ENCODE measurements around the gene CD300C. TPM values are rescaled to one million over a fixed set of nuclear protein-coding genes. Genes with fewer than 3 reads are reported as not detected.

Gene CD300C
- total RNA-seq, 3 donors from 2014 or later: 0.33 to 2.1 (median 0.59) TPM

DNA sequence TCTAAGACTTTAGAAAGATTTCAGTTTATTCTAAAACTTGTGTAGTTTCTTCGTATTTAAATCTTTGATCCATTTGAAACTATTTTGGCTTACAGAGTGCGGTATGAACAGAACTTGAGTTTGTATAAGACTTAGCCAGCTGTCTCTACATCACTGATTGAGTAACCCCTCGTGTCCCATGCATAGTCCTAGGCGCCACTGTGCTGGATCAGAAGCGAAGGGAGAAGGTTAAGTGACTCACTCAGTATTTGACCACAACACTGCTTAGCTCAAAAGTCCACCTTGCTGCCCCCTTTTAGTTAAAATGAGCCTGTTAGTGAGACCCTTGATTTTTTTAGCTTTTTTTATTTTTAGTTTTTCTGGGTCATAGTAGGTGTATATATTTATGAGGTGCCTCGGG, 43.1 kb downstream of the CD300C start:
- H3K4me3 ChIP-seq: no peak overlapping the region
- no peaks in the 10 kb centered on the region for H3K4me1 ChIP-seq
- H3K9me3 ChIP-seq: no peaks in the 10 kb centered on the region
- H3K27ac ChIP-seq: no peak overlapping the region
- intact Hi-C loops (cut with DNase I; ENCODE audit: low total_unique reads): no loop called here
- no peaks in the 10 kb centered on the region for H3K27me3 ChIP-seq
- H3K36me3 ChIP-seq: no peaks in the 10 kb centered on the region
- peak; percentile 5 to 6 for DNase-seq (ENCODE audit: low spot score in 2 of 2)
- no peak for TF ChIP-seq POLR2A (IDR thresholded peaks at IDR 0.05)
- TF ChIP-seq, protein P1, sequence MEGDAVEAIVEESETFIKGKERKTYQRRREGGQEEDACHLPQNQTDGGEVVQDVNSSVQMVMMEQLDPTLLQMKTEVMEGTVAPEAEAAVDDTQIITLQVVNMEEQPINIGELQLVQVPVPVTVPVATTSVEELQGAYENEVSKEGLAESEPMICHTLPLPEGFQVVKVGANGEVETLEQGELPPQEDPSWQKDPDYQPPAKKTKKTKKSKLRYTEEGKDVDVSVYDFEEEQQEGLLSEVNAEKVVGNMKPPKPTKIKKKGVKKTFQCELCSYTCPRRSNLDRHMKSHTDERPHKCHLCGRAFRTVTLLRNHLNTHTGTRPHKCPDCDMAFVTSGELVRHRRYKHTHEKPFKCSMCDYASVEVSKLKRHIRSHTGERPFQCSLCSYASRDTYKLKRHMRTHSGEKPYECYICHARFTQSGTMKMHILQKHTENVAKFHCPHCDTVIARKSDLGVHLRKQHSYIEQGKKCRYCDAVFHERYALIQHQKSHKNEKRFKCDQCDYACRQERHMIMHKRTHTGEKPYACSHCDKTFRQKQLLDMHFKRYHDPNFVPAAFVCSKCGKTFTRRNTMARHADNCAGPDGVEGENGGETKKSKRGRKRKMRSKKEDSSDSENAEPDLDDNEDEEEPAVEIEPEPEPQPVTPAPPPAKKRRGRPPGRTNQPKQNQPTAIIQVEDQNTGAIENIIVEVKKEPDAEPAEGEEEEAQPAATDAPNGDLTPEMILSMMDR (IDR thresholded peaks at IDR 0.05): no peak

DNA sequence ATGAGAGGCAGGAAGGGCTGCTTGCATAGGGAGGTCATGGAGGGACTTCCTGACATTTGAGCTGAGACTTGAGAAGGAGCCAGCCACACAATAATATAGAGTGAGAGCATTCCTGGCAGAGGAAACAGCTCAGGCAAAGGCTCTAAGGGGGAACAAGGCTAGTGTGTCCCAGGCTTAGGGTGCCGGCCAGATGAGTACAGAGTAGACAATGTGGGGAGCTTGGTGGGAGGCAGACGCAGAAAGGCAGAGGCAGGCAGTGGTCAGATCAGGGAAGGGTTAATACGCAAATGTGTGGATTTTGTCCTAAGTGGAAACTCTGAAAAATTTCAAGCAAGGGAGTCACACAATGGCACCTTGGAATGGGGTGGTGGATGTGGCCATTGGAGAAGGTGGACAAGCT, 45.9 kb downstream of the CD300C start:
- Histone ChIP-seq H3K27me3 (no peaks in the 10 kb centered on the region), H3K27ac (no peak overlapping the region), H3K4me3 (no peak overlapping the region), H3K4me1 (no peaks in the 10 kb centered on the region), H3K36me3 (no peaks in the 10 kb centered on the region), H3K9me3 (no peaks in the 10 kb centered on the region)
- DNase-seq (ENCODE audit: low spot score in 2 of 2): peak in 1 of 2 donors; percentile 22
- TF ChIP-seq POLR2A (IDR thresholded peaks at IDR 0.05) (no peak), POLR2AphosphoS5 (IDR thresholded peaks at IDR 0.05) (no peak)
- TF ChIP-seq, protein P1 (IDR thresholded peaks at IDR 0.05): no peak
- intact Hi-C loops (cut with DNase I; ENCODE audit: low total_unique reads): no loop called here

DNA sequence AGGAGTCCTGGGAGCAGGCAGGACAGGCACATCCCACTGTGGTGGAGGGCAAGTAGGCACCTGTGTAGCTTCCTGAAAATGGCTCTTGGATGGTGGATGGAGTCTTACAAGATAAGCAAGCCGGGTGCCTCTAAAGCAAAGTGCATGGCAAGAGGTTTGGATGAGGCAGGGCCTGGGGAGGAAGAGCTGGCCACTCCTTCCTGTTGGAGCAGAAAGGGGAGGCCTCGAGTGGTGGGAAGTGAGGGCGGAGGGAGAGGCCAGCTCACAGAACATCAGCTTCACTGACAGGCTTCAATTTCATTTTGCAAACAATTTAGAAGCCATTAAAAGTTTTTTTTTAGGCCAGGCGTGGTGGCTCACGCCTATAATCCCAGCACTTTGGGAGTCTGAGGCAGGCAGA, 48.4 kb downstream of the CD300C start:
- Histone ChIP-seq H3K27me3 (no peaks in the 10 kb centered on the region), H3K4me1 (no peaks in the 10 kb centered on the region), H3K9me3 (no peaks in the 10 kb centered on the region), H3K36me3 (no peaks in the 10 kb centered on the region), H3K27ac (no peak overlapping the region), H3K4me3 (no peak overlapping the region)
- intact Hi-C loops (cut with DNase I; ENCODE audit: low total_unique reads): no loop called here
- no peak for DNase-seq (ENCODE audit: low spot score in 2 of 2)
- TF ChIP-seq, protein P1 (IDR thresholded peaks at IDR 0.05): no peak
- TF ChIP-seq POLR2A (IDR thresholded peaks at IDR 0.05): no peak
- no peak for TF ChIP-seq POLR2AphosphoS5 (IDR thresholded peaks at IDR 0.05)

DNA sequence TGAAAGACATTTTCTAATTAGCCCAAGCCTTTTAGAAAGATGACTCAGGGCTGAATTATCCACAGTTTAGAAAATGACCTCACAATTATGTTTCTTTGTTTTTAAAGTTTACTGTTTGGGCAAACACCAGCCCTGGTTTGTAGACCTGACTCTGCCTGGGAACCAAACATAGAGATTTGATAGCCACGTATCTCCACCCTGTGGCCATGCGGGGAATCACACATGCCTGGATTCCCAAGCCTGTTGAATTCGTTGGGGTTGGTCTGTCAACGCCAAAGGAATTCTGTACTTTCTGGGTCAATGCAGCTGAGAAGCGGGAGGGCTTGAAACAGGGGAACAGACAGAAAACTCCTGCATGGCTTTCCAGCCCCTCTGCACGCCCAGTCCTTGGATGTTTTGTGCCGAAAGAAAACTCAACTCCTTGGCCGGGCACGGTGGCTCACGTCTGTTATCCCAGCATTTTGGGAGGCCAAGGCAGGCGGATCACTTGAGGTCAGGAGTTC, 52.5 kb downstream of the CD300C start:
- Histone ChIP-seq H3K4me3 (no peak overlapping the region), H3K27ac (no peak overlapping the region), H3K36me3 (no peaks in the 10 kb centered on the region), H3K4me1 (no peaks in the 10 kb centered on the region), H3K9me3 (no peaks in the 10 kb centered on the region), H3K27me3 (no peaks in the 10 kb centered on the region)
- intact Hi-C loops (cut with DNase I; ENCODE audit: low total_unique reads): no loop called here
- peak; percentile 57 to 58 for DNase-seq (ENCODE audit: low spot score in 2 of 2)
- TF ChIP-seq POLR2A (IDR thresholded peaks at IDR 0.05): no peak
- TF ChIP-seq, protein P1 (IDR thresholded peaks at IDR 0.05): peak; percentile 60 to 84 (median 83)

DNA sequence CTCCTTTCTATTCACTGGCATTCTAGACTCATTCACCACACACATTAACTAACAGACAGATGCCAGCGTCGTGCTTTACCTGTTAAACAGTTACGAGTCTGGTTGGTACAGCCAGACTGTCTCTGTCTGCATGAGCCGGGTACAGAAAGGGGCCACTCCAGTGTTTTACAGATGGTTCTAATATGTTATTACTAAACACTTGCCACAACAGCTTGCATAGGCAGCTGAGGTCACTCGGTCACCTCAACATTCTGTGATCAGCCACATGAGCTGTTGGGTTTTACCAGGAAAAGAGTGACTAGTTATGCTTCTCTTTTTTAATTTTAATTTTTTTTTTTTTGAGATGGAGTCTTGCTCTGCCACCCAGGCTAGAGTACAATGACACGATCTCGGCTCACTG, 54.3 kb downstream of the CD300C start:
- no peaks in the 10 kb centered on the region for H3K4me1 ChIP-seq
- intact Hi-C loops (cut with DNase I; ENCODE audit: low total_unique reads): no loop called here
- no peaks in the 10 kb centered on the region for H3K9me3 ChIP-seq
- no peak overlapping the region for H3K4me3 ChIP-seq
- H3K27me3 ChIP-seq: no peaks in the 10 kb centered on the region
- no peaks in the 10 kb centered on the region for H3K36me3 ChIP-seq
- no peak overlapping the region for H3K27ac ChIP-seq
- DNase-seq (ENCODE audit: low spot score in 2 of 2): peak in 1 of 2 donors; percentile 31
- no peak for TF ChIP-seq POLR2A (IDR thresholded peaks at IDR 0.05)
- TF ChIP-seq, protein P1 (IDR thresholded peaks at IDR 0.05): no peak
- no peak for TF ChIP-seq POLR2AphosphoS5 (IDR thresholded peaks at IDR 0.05)

Other genes starting within 250 kb of the CD300C start
- 1 to 10 TPM in 1 of 3 donors, under 1 TPM in 2; 0.16 to 1.3 (median 0.44) TPM for gene KIF19, start 219.9 kb downstream of the CD300C start, total RNA-seq
- gene BTBD17, start 184.2 kb downstream of the CD300C start, total RNA-seq: not detected
- not detected for gene GPR142, start 178.6 kb downstream of the CD300C start, total RNA-seq
- gene GPRC5C, start 114.0 kb downstream of the CD300C start, total RNA-seq: 10 to 100 TPM; 24.3 to 69.2 (median 40.3) TPM
- 10 to 100 TPM in 2 of 3 donors, 1 to 10 TPM in 1; 6.2 to 15.7 (median 10.2) TPM for gene CD300A, start 79.5 kb downstream of the CD300C start, total RNA-seq
- under 1 TPM in 2 of 3 donors, not detected in 1; 0.32 to 0.88 TPM for gene CD300LB, start 14.6 kb downstream of the CD300C start, total RNA-seq
- 1 to 10 TPM in 1 of 3 donors, not detected in 2; 1.5 TPM for gene CD300H, start 21.4 kb upstream of the CD300C start, total RNA-seq
- not detected for gene CD300LD, start 46.2 kb upstream of the CD300C start, total RNA-seq
- under 1 TPM; under 0.01 to 0.32 (median 0.29) TPM for gene CD300E, start 77.6 kb upstream of the CD300C start, total RNA-seq
- gene CD300LF, start 166.8 kb upstream of the CD300C start, total RNA-seq: 1 to 10 TPM in 1 of 3 donors, under 1 TPM in 2; 0.32 to 2.0 (median 0.98) TPM
- 1 to 10 TPM in 2 of 3 donors, under 1 TPM in 1; 0.98 to 2.1 (median 2.0) TPM for gene RAB37, start 191.1 kb upstream of the CD300C start, total RNA-seq
- gene NHERF1, start 202.5 kb upstream of the CD300C start, total RNA-seq: 10 to 100 TPM; 15.8 to 82.8 (median 36.4) TPM
- gene NAT9, start 230.2 kb upstream of the CD300C start, total RNA-seq: 10 to 100 TPM; 20.6 to 41.3 (median 40.0) TPM

All from breast epithelium (tissue), 4 donors.